Smooth muscle cell (in vitro differentiated cells): Measurements from ENCODE around the gene SFRP2. TPM values are rescaled to one million over a fixed set of nuclear protein-coding genes. Genes with fewer than 3 reads are reported as not detected.

ENCODE experiments used
- DNase-seq: peaks from one replicate; lab custom pipeline; 2025; ENCODE audit not compliant: unreplicated experiment; lab: John Stamatoyannopoulos, UW
- H2AFZ ChIP-seq: fragments of 200-600 bp; sonication (generic); 2 replicates; pipeline ENCODE4 v1.6.0; 2016; ENCODE audit warnings: antibody characterized with exemption, low read depth, mild to moderate bottlenecking
- H3F3A ChIP-seq: fragments of 200-600 bp; sonication (generic); 2 replicates; pipeline ENCODE4 v1.6.0; 2017; ENCODE audit warnings: antibody characterized with exemption, low read depth
- H3K27ac ChIP-seq: fragments of 200-600 bp; sonication (generic); 2 replicates; pipeline ENCODE4 v1.5.1; 2016; ENCODE audit warnings: low read depth, mild to moderate bottlenecking
- H3K27me3 ChIP-seq: fragments of 200-600 bp; sonication (generic); 2 replicates; pipeline ENCODE4 v1.6.1; 2016; ENCODE audit warnings: low read depth, mild to moderate bottlenecking
- H3K36me3 ChIP-seq: fragments of 200-600 bp; sonication (generic); 2 replicates; pipeline ENCODE4 v1.5.1; 2016; ENCODE audit warnings: low read depth
- H3K4me1 ChIP-seq: fragments of 200-600 bp; sonication (generic); 2 replicates; pipeline ENCODE4 v1.5.1; 2016; ENCODE audit warnings: low read depth
- H3K4me2 ChIP-seq: fragments of 200-600 bp; sonication (generic); 2 replicates; pipeline ENCODE4 v1.6.0; 2016; ENCODE audit warnings: mild to moderate bottlenecking
- H3K4me3 ChIP-seq: fragments of 200-600 bp; sonication (generic); 2 replicates; pipeline ENCODE4 v1.5.1; 2016; ENCODE audit warnings: mild to moderate bottlenecking
- H3K79me2 ChIP-seq: fragments of 200-600 bp; sonication (generic); 2 replicates; pipeline ENCODE4 v1.6.0; 2016; ENCODE audit warnings: low read depth, mild to moderate bottlenecking
- H3K9ac ChIP-seq: fragments of 200-600 bp; sonication (generic); 2 replicates; pipeline ENCODE4 v1.6.0; 2016; ENCODE audit warnings: low read depth
- H3K9me3 ChIP-seq: fragments of 200-600 bp; sonication (generic); replicated peaks from 2 replicates; pipeline ENCODE4 v1.5.1; 2016; ENCODE audit warnings: low read depth
- H4K20me1 ChIP-seq: fragments of 200-600 bp; sonication (generic); 2 replicates; pipeline ENCODE4 v1.6.0; 2016; ENCODE audit warnings: low read depth
- WGBS: methylation state at CpG from one replicate; pipeline ENCODE4 v1.1.7; 2016; ENCODE audit warnings: low lambda C conversion rate; 5-methylcytosine and 5-hydroxymethylcytosine counted together
- polyA plus RNA-seq: library from polyadenylated mRNA; unstranded; fragments of >200 nt; fragmentation: Nextera tagmentation; extraction: Ambion mirVana; gene quantifications from 2 replicates; pipeline ENCODE4 v1.2.1, GENCODE V29; 2016
- total RNA-seq: library from RNA; depleted of rRNA; stranded (reverse); fragments of >200 nt; gene quantifications from 2 replicates; pipeline ENCODE4 v1.2.3, GENCODE V29; 2014
- TF ChIP-seq, protein P1 (sequence below): fragments of 200-600 bp; sonication (generic); IDR thresholded peaks from 2 replicates; pipeline ENCODE4 v1.5.1; 2017; ENCODE audit warnings: borderline replicate concordance, mild to moderate bottlenecking, antibody characterized with exemption; ENCODE audit not compliant: insufficient read depth, poor library complexity, severe bottlenecking

SFRP2 gene
- total and polyA plus RNA-seq, 2 experiments from 2014 or later, result 0.49 to 0.67 TPM

DNA sequence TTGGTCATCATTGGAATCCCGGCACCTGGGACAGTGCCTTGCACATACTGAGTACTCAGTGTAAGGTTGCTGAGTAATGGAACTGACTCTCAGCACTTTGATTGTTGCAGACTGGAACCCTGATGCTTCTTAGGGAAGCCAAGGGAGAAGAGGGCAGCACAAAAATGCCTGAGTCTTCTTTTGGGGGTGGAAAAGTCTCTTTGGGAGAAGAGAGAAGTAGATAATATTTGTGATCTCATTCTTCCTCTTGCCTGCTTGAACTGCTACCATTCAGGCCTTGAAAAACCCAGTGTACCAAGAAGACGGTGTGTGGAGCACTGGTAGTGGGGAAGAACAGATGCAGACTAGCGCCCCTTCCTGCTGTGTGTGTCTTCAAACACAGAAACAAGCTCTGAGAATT is 12.3 kb downstream of the SFRP2 start:
- Histone ChIP-seq H2AFZ (no peak overlapping the region), H3F3A (no peaks in the 10 kb centered on the region), H3K36me3 (no peaks in the 10 kb centered on the region), H3K79me2 (no peaks in the 10 kb centered on the region), H4K20me1 (no peaks in the 10 kb centered on the region), H3K27ac (no peak overlapping the region), H3K27me3 (peaks cover 8% of the 10 kb centered on the region), H3K4me2 (no peak overlapping the region), H3K4me1 (no peaks in the 10 kb centered on the region), H3K9ac (no peak overlapping the region), H3K9me3 (no peaks in the 10 kb centered on the region), H3K4me3 (no peak overlapping the region)
- no peak for DNase-seq
- 85% methylated on average over 3 of the region's 3 CpGs for WGBS
- TF ChIP-seq, protein P1, sequence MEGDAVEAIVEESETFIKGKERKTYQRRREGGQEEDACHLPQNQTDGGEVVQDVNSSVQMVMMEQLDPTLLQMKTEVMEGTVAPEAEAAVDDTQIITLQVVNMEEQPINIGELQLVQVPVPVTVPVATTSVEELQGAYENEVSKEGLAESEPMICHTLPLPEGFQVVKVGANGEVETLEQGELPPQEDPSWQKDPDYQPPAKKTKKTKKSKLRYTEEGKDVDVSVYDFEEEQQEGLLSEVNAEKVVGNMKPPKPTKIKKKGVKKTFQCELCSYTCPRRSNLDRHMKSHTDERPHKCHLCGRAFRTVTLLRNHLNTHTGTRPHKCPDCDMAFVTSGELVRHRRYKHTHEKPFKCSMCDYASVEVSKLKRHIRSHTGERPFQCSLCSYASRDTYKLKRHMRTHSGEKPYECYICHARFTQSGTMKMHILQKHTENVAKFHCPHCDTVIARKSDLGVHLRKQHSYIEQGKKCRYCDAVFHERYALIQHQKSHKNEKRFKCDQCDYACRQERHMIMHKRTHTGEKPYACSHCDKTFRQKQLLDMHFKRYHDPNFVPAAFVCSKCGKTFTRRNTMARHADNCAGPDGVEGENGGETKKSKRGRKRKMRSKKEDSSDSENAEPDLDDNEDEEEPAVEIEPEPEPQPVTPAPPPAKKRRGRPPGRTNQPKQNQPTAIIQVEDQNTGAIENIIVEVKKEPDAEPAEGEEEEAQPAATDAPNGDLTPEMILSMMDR, result no peak

DNA sequence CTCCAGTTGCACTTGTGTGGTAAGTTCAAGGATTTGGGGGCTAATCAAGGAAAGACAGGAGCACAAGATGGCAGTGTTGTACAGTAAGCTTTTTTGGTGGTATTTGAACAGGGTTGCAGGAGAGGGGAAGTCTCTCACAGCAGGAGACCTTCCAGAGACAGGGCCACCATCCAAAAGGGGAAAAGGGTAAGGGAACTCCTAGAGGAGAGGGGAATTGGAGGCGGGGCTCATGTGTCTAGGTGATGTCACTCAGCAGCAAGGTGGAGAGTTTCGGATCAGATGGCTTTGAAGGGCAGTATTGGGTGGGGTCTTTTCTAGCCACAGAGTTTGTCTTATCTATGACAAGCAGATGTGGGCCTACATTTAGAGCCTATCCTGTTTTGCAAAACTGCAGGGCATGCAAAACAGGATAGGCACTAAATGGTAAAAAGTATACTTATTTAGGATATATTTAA is 15.6 kb downstream of the SFRP2 start:
- TF ChIP-seq, protein P1, result no peak
- Histone ChIP-seq H3K9ac (no peak overlapping the region), H3K36me3 (no peaks in the 10 kb centered on the region), H3K27ac (no peak overlapping the region), H3K9me3 (no peaks in the 10 kb centered on the region), H3K4me3 (no peak overlapping the region), H3K4me1 (no peaks in the 10 kb centered on the region), H4K20me1 (no peaks in the 10 kb centered on the region), H3K79me2 (no peaks in the 10 kb centered on the region), H3K4me2 (no peak overlapping the region), H3K27me3 (no peaks in the 10 kb centered on the region), H2AFZ (no peak overlapping the region), H3F3A (no peaks in the 10 kb centered on the region)
- WGBS, result 68% methylated on average over 2 of the region's 2 CpGs
- no peak for DNase-seq

DNA sequence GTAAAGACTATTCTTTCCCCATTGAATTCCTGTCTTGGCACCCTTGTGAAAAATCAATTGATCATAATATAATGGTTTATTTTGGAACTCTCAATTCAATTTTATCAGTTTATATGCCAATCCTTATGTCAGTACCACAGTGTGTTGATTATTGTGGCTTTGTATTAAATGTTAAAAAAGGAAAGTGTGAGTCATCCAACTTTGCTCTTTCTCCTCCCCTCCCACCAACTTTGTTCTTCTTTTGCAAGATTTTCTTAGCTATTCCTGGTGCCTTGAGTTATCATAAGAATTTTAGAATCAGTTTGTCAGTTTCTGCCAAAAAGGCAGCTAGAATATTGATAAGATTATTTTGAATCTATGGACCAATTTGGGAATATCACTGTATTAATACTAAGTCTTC is 17.8 kb downstream of the SFRP2 start:
- Histone ChIP-seq H3K9me3 (no peaks in the 10 kb centered on the region), H3K27me3 (no peaks in the 10 kb centered on the region), H3K27ac (no peak overlapping the region)

GRCh38 chr4:153766758-153767157 is 22.1 kb downstream of the SFRP2 start:
- 94% methylated on average over 6 of the region's 6 CpGs for WGBS
- Histone ChIP-seq H4K20me1 (no peaks in the 10 kb centered on the region), H3K27me3 (peaks cover 5% of the 10 kb centered on the region), H2AFZ (no peak overlapping the region), H3K9me3 (no peaks in the 10 kb centered on the region), H3K36me3 (no peaks in the 10 kb centered on the region), H3K79me2 (no peaks in the 10 kb centered on the region), H3K4me3 (no peak overlapping the region), H3K4me1 (peaks cover 22% of the 10 kb centered on the region), H3K9ac (no peak overlapping the region), H3K4me2 (no peak overlapping the region), H3F3A (no peaks in the 10 kb centered on the region), H3K27ac (no peak overlapping the region)
- DNase-seq, result no peak
- TF ChIP-seq, protein P1, result no peak

More for the DNA sequence above, 17.8 kb downstream of the SFRP2 start:
- H3K79me2 ChIP-seq, result no peaks in the 10 kb centered on the region
- H3K4me2 ChIP-seq, result no peak overlapping the region
- no peak for DNase-seq
- H2AFZ ChIP-seq, result no peak overlapping the region
- TF ChIP-seq, protein P1, result no peak
- H3K9ac ChIP-seq, result no peak overlapping the region
- H3F3A ChIP-seq, result no peaks in the 10 kb centered on the region
- H3K36me3 ChIP-seq, result no peaks in the 10 kb centered on the region
- H3K4me3 ChIP-seq, result no peak overlapping the region
- no peaks in the 10 kb centered on the region for H4K20me1 ChIP-seq
- no peaks in the 10 kb centered on the region for H3K4me1 ChIP-seq
